ENCODE measurements around the gene PRKD2.

Gene PRKD2

DNA sequence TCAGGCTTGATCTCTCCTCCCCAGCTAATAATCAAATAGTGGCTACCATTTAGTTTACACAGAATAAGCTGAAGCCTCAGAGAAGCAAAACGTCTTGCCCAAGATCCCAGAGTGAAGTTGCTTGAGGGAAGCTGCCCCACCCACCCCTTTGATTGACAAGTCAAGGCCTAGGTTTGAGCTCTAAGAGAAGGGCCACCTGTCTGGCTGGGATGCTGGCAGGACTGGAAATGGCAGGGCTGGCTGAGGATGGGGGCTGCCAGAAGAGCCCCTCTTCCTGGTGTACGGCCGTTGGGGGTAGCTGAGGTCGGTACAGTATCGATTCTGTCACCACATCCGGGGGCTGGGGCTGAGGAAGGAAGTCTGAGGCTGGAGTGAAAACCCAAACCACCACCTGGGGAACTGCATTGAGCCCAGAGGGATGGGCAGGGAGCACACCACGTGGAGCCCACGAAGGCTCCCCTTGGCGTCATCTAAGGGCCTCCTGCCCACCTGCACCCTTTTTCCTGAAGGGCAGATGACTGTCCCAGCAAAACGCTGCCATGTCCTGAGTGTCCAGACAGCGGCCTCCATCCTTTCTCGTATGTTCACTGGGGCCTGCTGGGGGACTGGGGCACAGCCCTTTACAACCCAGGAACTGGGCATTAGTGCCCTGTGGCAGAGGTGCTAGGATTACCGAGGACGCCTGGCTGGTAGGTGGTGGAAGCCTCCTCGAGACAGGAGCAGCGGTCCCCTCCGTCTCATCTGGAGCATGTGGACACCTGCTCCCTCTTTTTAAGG, 1.4 kb upstream of the PRKD2 start:
- H4K20me1 ChIP-seq (ENCODE audit: insufficient read depth, low read length), result peaks cover 60% of the 10 kb centered on the region
- peak overlapping the region; percentile 95 for H3K9ac ChIP-seq (ENCODE audit: low read depth, low read length)
- peak; percentile 73 for ATAC-seq (ENCODE audit: insufficient read depth, low read depth)
- H3K4me1 ChIP-seq (ENCODE audit: insufficient read depth, low read length), result peaks cover 63% of the 10 kb centered on the region
- no peaks in the 10 kb centered on the region for H3K9me3 ChIP-seq (ENCODE audit: insufficient read depth, low read length, severe bottlenecking)
- peak; percentile 98 for DNase-seq
- peak overlapping the region; percentile 90 for H3K4me2 ChIP-seq (ENCODE audit: insufficient read depth, low read length)
- H2AFZ ChIP-seq (ENCODE audit: low read depth, low read length), result no peak overlapping the region
- no peaks in the 10 kb centered on the region for H3K27me3 ChIP-seq (ENCODE audit: insufficient read depth, low read length, poor library complexity)
- TF ChIP-seq EZH2 (IDR thresholded peaks at IDR 0.05; ENCODE audit: borderline replicate concordance, low read depth, low read length, severe bottlenecking), result no peak
- TF ChIP-seq, protein P1, sequence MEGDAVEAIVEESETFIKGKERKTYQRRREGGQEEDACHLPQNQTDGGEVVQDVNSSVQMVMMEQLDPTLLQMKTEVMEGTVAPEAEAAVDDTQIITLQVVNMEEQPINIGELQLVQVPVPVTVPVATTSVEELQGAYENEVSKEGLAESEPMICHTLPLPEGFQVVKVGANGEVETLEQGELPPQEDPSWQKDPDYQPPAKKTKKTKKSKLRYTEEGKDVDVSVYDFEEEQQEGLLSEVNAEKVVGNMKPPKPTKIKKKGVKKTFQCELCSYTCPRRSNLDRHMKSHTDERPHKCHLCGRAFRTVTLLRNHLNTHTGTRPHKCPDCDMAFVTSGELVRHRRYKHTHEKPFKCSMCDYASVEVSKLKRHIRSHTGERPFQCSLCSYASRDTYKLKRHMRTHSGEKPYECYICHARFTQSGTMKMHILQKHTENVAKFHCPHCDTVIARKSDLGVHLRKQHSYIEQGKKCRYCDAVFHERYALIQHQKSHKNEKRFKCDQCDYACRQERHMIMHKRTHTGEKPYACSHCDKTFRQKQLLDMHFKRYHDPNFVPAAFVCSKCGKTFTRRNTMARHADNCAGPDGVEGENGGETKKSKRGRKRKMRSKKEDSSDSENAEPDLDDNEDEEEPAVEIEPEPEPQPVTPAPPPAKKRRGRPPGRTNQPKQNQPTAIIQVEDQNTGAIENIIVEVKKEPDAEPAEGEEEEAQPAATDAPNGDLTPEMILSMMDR (IDR thresholded peaks at IDR 0.05; ENCODE audit: borderline replicate concordance, extremely low read depth, low read length, poor library complexity, severe bottlenecking), result no peak
- peak overlapping the region in 1 of 2 experiments; percentile 76; a peak in 3 of 4 replicates for H3K4me3 ChIP-seq (ENCODE audit: low read depth in 1 of 2, low read length in 2 of 2)
- peaks cover 33% of the 10 kb centered on the region for H3K79me2 ChIP-seq (ENCODE audit: insufficient read depth, low read length)
- peaks cover 48% of the 10 kb centered on the region for H3K36me3 ChIP-seq (ENCODE audit: insufficient read depth, low read length)
- peak overlapping the region; percentile 95 for H3K27ac ChIP-seq (ENCODE audit: low read length)

DNA sequence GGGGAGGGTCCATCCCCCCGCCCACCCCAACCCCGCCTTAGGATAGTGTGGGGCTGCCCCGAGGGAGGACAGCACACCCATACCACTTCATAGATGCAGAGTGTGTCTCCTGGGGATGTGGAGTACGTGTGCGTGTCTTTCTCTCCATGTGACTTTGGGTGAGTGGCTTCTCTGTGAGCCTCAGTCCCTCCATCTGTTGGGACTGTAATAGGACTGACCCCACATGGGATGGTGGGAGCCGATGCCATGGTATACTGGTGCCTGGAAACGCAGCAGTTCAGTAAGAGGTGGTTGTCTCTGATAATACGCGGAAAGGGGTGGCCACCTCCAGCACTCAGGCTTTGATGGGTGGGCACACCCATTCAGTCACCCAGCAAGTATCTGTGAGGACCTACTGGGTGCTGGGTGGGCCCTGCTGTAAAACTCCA, 816 bp upstream of the PRKD2 start:
- peaks cover 63% of the 10 kb centered on the region for H3K4me1 ChIP-seq (ENCODE audit: insufficient read depth, low read length)
- H2AFZ ChIP-seq (ENCODE audit: low read depth, low read length), result no peak overlapping the region
- peak overlapping the region; percentile 90 for H3K4me2 ChIP-seq (ENCODE audit: insufficient read depth, low read length)
- ATAC-seq (ENCODE audit: insufficient read depth, low read depth) (peak; percentile 11), DNase-seq (no peak)
- H3K79me2 ChIP-seq (ENCODE audit: insufficient read depth, low read length), result peaks cover 38% of the 10 kb centered on the region
- no peaks in the 10 kb centered on the region for H3K9me3 ChIP-seq (ENCODE audit: insufficient read depth, low read length, severe bottlenecking)
- H4K20me1 ChIP-seq (ENCODE audit: insufficient read depth, low read length), result peaks cover 56% of the 10 kb centered on the region
- no peaks in the 10 kb centered on the region for H3K27me3 ChIP-seq (ENCODE audit: insufficient read depth, low read length, poor library complexity)
- peak overlapping the region; percentile 76 to 95; a peak in 3 of 4 replicates for H3K4me3 ChIP-seq (ENCODE audit: low read depth in 1 of 2, low read length in 2 of 2)
- H3K27ac ChIP-seq (ENCODE audit: low read length), result peak overlapping the region; percentile 95
- TF ChIP-seq EZH2 (IDR thresholded peaks at IDR 0.05; ENCODE audit: borderline replicate concordance, low read depth, low read length, severe bottlenecking), result no peak
- TF ChIP-seq, protein P1 (IDR thresholded peaks at IDR 0.05; ENCODE audit: borderline replicate concordance, extremely low read depth, low read length, poor library complexity, severe bottlenecking), result no peak
- H3K9ac ChIP-seq (ENCODE audit: low read depth, low read length), result peak overlapping the region; percentile 95
- H3K36me3 ChIP-seq (ENCODE audit: insufficient read depth, low read length), result peaks cover 42% of the 10 kb centered on the region

DNA sequence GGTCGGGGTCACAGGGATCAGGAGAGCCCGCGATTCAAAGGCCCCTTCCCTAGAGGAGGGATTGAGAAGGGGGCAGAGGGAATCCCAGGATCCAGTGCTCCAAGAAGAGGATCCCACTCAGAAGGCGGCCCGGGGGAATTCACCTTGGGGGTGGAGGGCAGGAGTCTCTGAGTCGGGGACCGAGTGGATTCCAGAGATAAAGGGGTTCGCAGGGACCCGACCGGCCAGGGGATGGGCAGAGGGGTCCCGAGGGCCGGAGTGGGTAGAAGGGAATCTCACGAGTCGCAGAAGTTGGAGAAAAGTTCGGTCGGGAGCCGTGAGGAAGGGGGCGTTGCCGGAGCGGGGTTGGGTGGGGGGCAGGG, 261 bp downstream of the PRKD2 start:
- Histone ChIP-seq H3K36me3 (ENCODE audit: insufficient read depth, low read length) (peaks cover 42% of the 10 kb centered on the region), H4K20me1 (ENCODE audit: insufficient read depth, low read length) (peaks cover 51% of the 10 kb centered on the region), H3K9me3 (ENCODE audit: insufficient read depth, low read length, severe bottlenecking) (no peaks in the 10 kb centered on the region), H2AFZ (ENCODE audit: low read depth, low read length) (peak overlapping the region; percentile 51; the same call in 1 of the 2 replicates), H3K79me2 (ENCODE audit: insufficient read depth, low read length) (peaks cover 48% of the 10 kb centered on the region), H3K4me2 (ENCODE audit: insufficient read depth, low read length) (peak overlapping the region; percentile 90), H3K4me1 (ENCODE audit: insufficient read depth, low read length) (peaks cover 63% of the 10 kb centered on the region), H3K27me3 (ENCODE audit: insufficient read depth, low read length, poor library complexity) (no peaks in the 10 kb centered on the region), H3K9ac (ENCODE audit: low read depth, low read length) (peak overlapping the region; percentile 95), H3K27ac (ENCODE audit: low read length) (peak overlapping the region; percentile 87), H3K4me3 (ENCODE audit: low read depth in 1 of 2, low read length in 2 of 2) (peak overlapping the region; percentile 76 to 95)
- ATAC-seq (ENCODE audit: insufficient read depth, low read depth) (no peak), DNase-seq (no peak)
- TF ChIP-seq EZH2 (IDR thresholded peaks at IDR 0.05; ENCODE audit: borderline replicate concordance, low read depth, low read length, severe bottlenecking), result no peak
- TF ChIP-seq, protein P1 (IDR thresholded peaks at IDR 0.05; ENCODE audit: borderline replicate concordance, extremely low read depth, low read length, poor library complexity, severe bottlenecking), result no peak

Measured in DND-41 (cell line).